ENCODE data around the gene PHTF2.

DNA sequence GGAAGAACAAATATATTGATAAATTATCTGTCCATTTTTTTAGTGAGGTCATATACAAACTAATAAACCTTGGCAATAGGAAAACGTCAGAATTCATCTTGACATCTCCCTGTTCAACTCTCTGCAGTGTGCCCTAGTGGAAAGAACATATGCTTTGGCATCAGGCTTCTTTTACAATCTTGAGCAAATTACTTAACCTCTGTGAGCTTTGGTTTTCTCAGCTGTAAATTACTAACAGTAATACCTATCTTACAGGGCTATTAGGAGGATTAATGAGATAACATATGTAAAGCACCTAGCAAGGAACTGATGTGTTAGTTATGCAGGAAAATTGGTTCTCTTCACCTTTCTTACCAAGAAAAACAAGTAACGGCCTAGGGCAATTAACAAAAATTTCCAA, 161.8 kb downstream of the PHTF2 start:
- TF ChIP-seq, protein P1, sequence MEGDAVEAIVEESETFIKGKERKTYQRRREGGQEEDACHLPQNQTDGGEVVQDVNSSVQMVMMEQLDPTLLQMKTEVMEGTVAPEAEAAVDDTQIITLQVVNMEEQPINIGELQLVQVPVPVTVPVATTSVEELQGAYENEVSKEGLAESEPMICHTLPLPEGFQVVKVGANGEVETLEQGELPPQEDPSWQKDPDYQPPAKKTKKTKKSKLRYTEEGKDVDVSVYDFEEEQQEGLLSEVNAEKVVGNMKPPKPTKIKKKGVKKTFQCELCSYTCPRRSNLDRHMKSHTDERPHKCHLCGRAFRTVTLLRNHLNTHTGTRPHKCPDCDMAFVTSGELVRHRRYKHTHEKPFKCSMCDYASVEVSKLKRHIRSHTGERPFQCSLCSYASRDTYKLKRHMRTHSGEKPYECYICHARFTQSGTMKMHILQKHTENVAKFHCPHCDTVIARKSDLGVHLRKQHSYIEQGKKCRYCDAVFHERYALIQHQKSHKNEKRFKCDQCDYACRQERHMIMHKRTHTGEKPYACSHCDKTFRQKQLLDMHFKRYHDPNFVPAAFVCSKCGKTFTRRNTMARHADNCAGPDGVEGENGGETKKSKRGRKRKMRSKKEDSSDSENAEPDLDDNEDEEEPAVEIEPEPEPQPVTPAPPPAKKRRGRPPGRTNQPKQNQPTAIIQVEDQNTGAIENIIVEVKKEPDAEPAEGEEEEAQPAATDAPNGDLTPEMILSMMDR (IDR thresholded peaks at IDR 0.05) = no peak
- TF ChIP-seq EZH2 (IDR thresholded peaks at IDR 0.05) = no peak
